Hepatocyte (in vitro differentiated cells): ENCODE data around the gene PISD. TPM values are rescaled to one million over a fixed set of nuclear protein-coding genes. Genes with fewer than 3 reads are reported as not detected.

Experiments used
- DNase-seq: peaks from one replicate; pipeline ENCODE4 v3.0.0-alpha.2; 2016; ENCODE audit warnings: low spot score
- H2AFZ ChIP-seq: fragments of 200-600 bp; sonication (generic); 2 replicates; pipeline ENCODE4 v1.6.0; 2016; ENCODE audit warnings: antibody characterized with exemption, mild to moderate bottlenecking
- H3K27ac ChIP-seq: fragments of 200-600 bp; sonication (generic); 2 replicates; pipeline ENCODE4 v1.5.1; 2016; ENCODE audit warnings: mild to moderate bottlenecking
- H3K27me3 ChIP-seq: fragments of 200-600 bp; sonication (generic); 2 replicates; pipeline ENCODE4 v1.6.1; 2016
- H3K36me3 ChIP-seq: fragments of 200-600 bp; sonication (generic); replicated peaks from 2 replicates; pipeline ENCODE4 v1.5.1; 2016; ENCODE audit warnings: low read depth; ENCODE audit not compliant: insufficient read depth
- H3K4me1 ChIP-seq: fragments of 200-600 bp; sonication (generic); 2 replicates; pipeline ENCODE4 v1.5.1; 2016; ENCODE audit warnings: mild to moderate bottlenecking, moderate library complexity; ENCODE audit not compliant: insufficient read depth
- H3K4me2 ChIP-seq: fragments of 200-600 bp; sonication (generic); 2 replicates; pipeline ENCODE4 v1.6.0; 2016
- H3K4me3 ChIP-seq: fragments of 200-600 bp; sonication (generic); 2 replicates; pipeline ENCODE4 v1.5.1; 2016; ENCODE audit warnings: mild to moderate bottlenecking
- H3K79me2 ChIP-seq: fragments of 200-600 bp; sonication (generic); 2 replicates; pipeline ENCODE4 v1.6.0; 2017; ENCODE audit warnings: mild to moderate bottlenecking
- H3K9me2 ChIP-seq: fragments of 200-600 bp; sonication (generic); replicated peaks from 2 replicates; pipeline ENCODE4 v1.6.0; 2017; ENCODE audit warnings: mild to moderate bottlenecking; ENCODE audit not compliant: insufficient read depth
- H3K9me3 ChIP-seq: fragments of 200-600 bp; sonication (generic); 2 replicates; pipeline ENCODE4 v1.5.1; 2016; ENCODE audit warnings: low read depth, mild to moderate bottlenecking
- H4K20me1 ChIP-seq: fragments of 200-600 bp; sonication (generic); 2 replicates; pipeline ENCODE4 v1.6.0; 2016; ENCODE audit warnings: mild to moderate bottlenecking; ENCODE audit not compliant: insufficient read depth, poor library complexity, severe bottlenecking
- CTCF ChIP-seq: fragments of 200-600 bp; sonication (generic); IDR thresholded peaks from 2 replicates; pipeline ENCODE4 v1.5.1; 2016; ENCODE audit warnings: antibody characterized with exemption, mild to moderate bottlenecking; ENCODE audit not compliant: poor library complexity
- EZH2 ChIP-seq: fragments of 200-600 bp; sonication (generic); IDR thresholded peaks from 2 replicates; pipeline ENCODE4 v1.6.1; 2016; ENCODE audit warnings: antibody characterized with exemption, mild to moderate bottlenecking, borderline replicate concordance
- EZH2phosphoT487 ChIP-seq: fragments of 200-600 bp; sonication (generic); IDR thresholded peaks from one replicate; pipeline ENCODE4 v1.6.1; 2018; ENCODE audit warnings: antibody characterized with exemption, mild to moderate bottlenecking, low read depth, moderate library complexity; ENCODE audit not compliant: unreplicated experiment, severe bottlenecking
- WGBS: methylation state at CpG from one replicate; pipeline ENCODE4 v1.1.6; 2016; ENCODE audit warnings: low lambda C conversion rate; ENCODE audit errors: missing lambda C conversion rate; 5-methylcytosine and 5-hydroxymethylcytosine counted together
- polyA plus RNA-seq: library from polyadenylated mRNA; unstranded; fragments of >200 nt; fragmentation: Nextera tagmentation; extraction: Ambion mirVana; gene quantifications from 2 replicates; pipeline ENCODE4 v1.2.1, GENCODE V29; 2016
- total RNA-seq: library from RNA; depleted of rRNA; stranded (reverse); fragments of >200 nt; gene quantifications from 2 replicates; pipeline ENCODE4 v1.2.3, GENCODE V29; 2014

The PISD gene
- total and polyA plus RNA-seq, 2 experiments from 2014 or later, result 46.2 to 62.9 TPM

- WGBS, result 92% methylated on average over 8 of the region's 8 CpGs
- Histone ChIP-seq H2AFZ (no peak overlapping the region), H3K9me2 (no peaks in the 10 kb centered on the region), H3K9me3 (no peaks in the 10 kb centered on the region), H3K4me1 (peaks cover 34% of the 10 kb centered on the region), H4K20me1 (peaks cover 45% of the 10 kb centered on the region), H3K4me2 (peak overlapping the region; percentile 51), H3K36me3 (no peaks in the 10 kb centered on the region), H3K79me2 (peaks cover 82% of the 10 kb centered on the region), H3K4me3 (no peak overlapping the region), H3K27ac (peak overlapping the region; percentile 64), H3K27me3 (no peaks in the 10 kb centered on the region)
- no peak for TF ChIP-seq CTCF
- no peak for TF ChIP-seq EZH2phosphoT487
- no peak for TF ChIP-seq EZH2
- DNase-seq, result no peak
These were observed 34.7 kb downstream of the PISD start for GRCh38 chr22:31627223-31627731.

GRCh38 chr22:31626427-31627150 lies 35.4 kb downstream of the PISD start:
- Histone ChIP-seq H3K27ac (peak overlapping the region; percentile 64), H3K9me2 (no peaks in the 10 kb centered on the region), H3K79me2 (peaks cover 76% of the 10 kb centered on the region), H3K4me1 (peaks cover 34% of the 10 kb centered on the region), H3K4me3 (no peak overlapping the region), H3K36me3 (no peaks in the 10 kb centered on the region), H4K20me1 (peaks cover 45% of the 10 kb centered on the region), H3K4me2 (peak overlapping the region; percentile 51), H2AFZ (no peak overlapping the region), H3K9me3 (no peaks in the 10 kb centered on the region), H3K27me3 (no peaks in the 10 kb centered on the region)
- peak; percentile 69 for DNase-seq
- 81% methylated on average over 14 of the region's 15 CpGs for WGBS
- no peak for TF ChIP-seq EZH2phosphoT487
- no peak for TF ChIP-seq EZH2
- TF ChIP-seq CTCF, result no peak

GRCh38 chr22:31625661-31626426 lies 36.2 kb downstream of the PISD start:
- WGBS, result 65% methylated on average over 25 of the region's 31 CpGs
- peaks cover 45% of the 10 kb centered on the region for H4K20me1 ChIP-seq
- H3K27me3 ChIP-seq, result no peaks in the 10 kb centered on the region
- H3K4me3 ChIP-seq, result no peak overlapping the region
- peak overlapping the region; percentile 12 for H3K4me2 ChIP-seq
- peak; percentile 55 for DNase-seq
- no peak overlapping the region for H2AFZ ChIP-seq
- H3K79me2 ChIP-seq, result peaks cover 73% of the 10 kb centered on the region
- peak overlapping the region; percentile 64 for H3K27ac ChIP-seq
- H3K4me1 ChIP-seq, result peaks cover 31% of the 10 kb centered on the region
- H3K36me3 ChIP-seq, result no peaks in the 10 kb centered on the region
- no peaks in the 10 kb centered on the region for H3K9me3 ChIP-seq
- TF ChIP-seq EZH2phosphoT487 (no peak), CTCF (no peak), EZH2 (no peak)
- no peaks in the 10 kb centered on the region for H3K9me2 ChIP-seq
